HUES6 (cell line): ENCODE results near the gene GSK3A.

ENCODE experiments used
- H3K27ac ChIP-seq: 2 replicates; pipeline ENCODE4 v1.7.0; 2013; ENCODE audit warnings: low read depth, mild to moderate bottlenecking, low read length, inconsistent platforms
- H3K27me3 ChIP-seq: 2 replicates; pipeline ENCODE4 v1.6.1; 2013; ENCODE audit warnings: low read length; ENCODE audit not compliant: control insufficient read depth, insufficient read depth
- H3K36me3 ChIP-seq: 2 replicates; pipeline ENCODE4 v1.6.1; 2013; ENCODE audit warnings: low read length; ENCODE audit not compliant: control insufficient read depth, insufficient read depth
- H3K4me1 ChIP-seq: 2 replicates; pipeline ENCODE4 v1.6.1; 2013; ENCODE audit warnings: low read length; ENCODE audit not compliant: control insufficient read depth, insufficient read depth
- H3K4me3 ChIP-seq: 2 replicates; pipeline ENCODE4 v1.5.1; 2013; ENCODE audit warnings: low read depth, low read length
- H3K9ac ChIP-seq: one replicate; pipeline ENCODE4 v1.6.1; 2013; ENCODE audit warnings: mild to moderate bottlenecking, low read length
- H3K9me3 ChIP-seq: 2 replicates; pipeline ENCODE4 v1.6.1; 2013; ENCODE audit warnings: low read depth, low read length; ENCODE audit not compliant: control insufficient read depth, insufficient read depth

GSK3A gene

GRCh38 chr19:42188665-42189064, 53.7 kb downstream of the GSK3A start:
- no peak overlapping the region for H3K9ac ChIP-seq

GRCh38 chr19:42185277-42185676, 57.1 kb downstream of the GSK3A start:
- no peak overlapping the region for H3K4me3 ChIP-seq
- H3K9me3 ChIP-seq, result no peaks in the 10 kb centered on the region
- no peaks in the 10 kb centered on the region for H3K4me1 ChIP-seq
- H3K27ac ChIP-seq, result no peak overlapping the region
- H3K36me3 ChIP-seq, result no peaks in the 10 kb centered on the region
- H3K9ac ChIP-seq, result no peak overlapping the region
- H3K27me3 ChIP-seq, result peaks cover 28% of the 10 kb centered on the region

More at GRCh38 chr19:42188665-42189064, 53.7 kb downstream of the GSK3A start:
- H3K27me3 ChIP-seq, result no peaks in the 10 kb centered on the region; the same call in 1 of the 2 replicates
- no peaks in the 10 kb centered on the region for H3K4me1 ChIP-seq
- peaks cover 6% of the 10 kb centered on the region for H3K9me3 ChIP-seq
- no peak overlapping the region for H3K4me3 ChIP-seq
- H3K27ac ChIP-seq, result no peak overlapping the region
- no peaks in the 10 kb centered on the region for H3K36me3 ChIP-seq

GRCh38 chr19:42184401-42184861, 58.0 kb downstream of the GSK3A start:
- no peaks in the 10 kb centered on the region for H3K36me3 ChIP-seq
- H3K9ac ChIP-seq, result no peak overlapping the region
- no peaks in the 10 kb centered on the region for H3K9me3 ChIP-seq
- H3K4me1 ChIP-seq, result no peaks in the 10 kb centered on the region
- peaks cover 36% of the 10 kb centered on the region for H3K27me3 ChIP-seq
- H3K4me3 ChIP-seq, result no peak overlapping the region
- H3K27ac ChIP-seq, result no peak overlapping the region
